Measurements from ENCODE around the gene IL20RB. TPM values are rescaled to one million over a fixed set of nuclear protein-coding genes. Genes with fewer than 3 reads are reported as not detected.

IL20RB gene
- total RNA-seq, 1 donor from 2014 or later = not detected

GRCh38 chr3:136919799-136920580, 37.8 kb upstream of the IL20RB start:
- no peak for DNase-seq (ENCODE audit: low read depth)
- H3K4me3 ChIP-seq (ENCODE audit: low read depth, low read length) = no peak overlapping the region
- TF ChIP-seq CTCF (conservative IDR thresholded peaks at IDR 0.05; ENCODE audit: low read depth, low read length) = no peak

GRCh38 chr3:136920904-136921611, 36.7 kb upstream of the IL20RB start:
- no peak for TF ChIP-seq CTCF (conservative IDR thresholded peaks at IDR 0.05; ENCODE audit: low read depth, low read length)
- H3K4me3 ChIP-seq (ENCODE audit: low read depth, low read length) = no peak overlapping the region
- DNase-seq (ENCODE audit: low read depth) = no peak

- H3K4me3 ChIP-seq (ENCODE audit: low read depth, low read length) = no peak overlapping the region
- DNase-seq (ENCODE audit: low read depth) = no peak
- no peak for TF ChIP-seq CTCF (conservative IDR thresholded peaks at IDR 0.05; ENCODE audit: low read depth, low read length)
These were observed 32.2 kb upstream of the IL20RB start for GRCh38 chr3:136925425-136926190.

- no peak for DNase-seq (ENCODE audit: low read depth)
- H3K4me3 ChIP-seq (ENCODE audit: low read depth, low read length) = no peak overlapping the region
- no peak for TF ChIP-seq CTCF (conservative IDR thresholded peaks at IDR 0.05; ENCODE audit: low read depth, low read length)
These were observed 29.5 kb upstream of the IL20RB start for GRCh38 chr3:136928240-136928639.

GRCh38 chr3:136929977-136930670, 27.7 kb upstream of the IL20RB start:
- peak overlapping the region; percentile 32 for H3K4me3 ChIP-seq (ENCODE audit: low read depth, low read length)
- no peak for TF ChIP-seq CTCF (conservative IDR thresholded peaks at IDR 0.05; ENCODE audit: low read depth, low read length)
- peak; percentile 38 for DNase-seq (ENCODE audit: low read depth)

- DNase-seq (ENCODE audit: low read depth) = no peak
- TF ChIP-seq CTCF (conservative IDR thresholded peaks at IDR 0.05; ENCODE audit: low read depth, low read length) = no peak
- peak overlapping the region; percentile 32 for H3K4me3 ChIP-seq (ENCODE audit: low read depth, low read length)
These were observed 26.2 kb upstream of the IL20RB start for GRCh38 chr3:136931606-136932005.

All from epithelial cell of proximal tubule (primary cell).